ENCODE results near the gene AP2A2.

The AP2A2 gene

DNA sequence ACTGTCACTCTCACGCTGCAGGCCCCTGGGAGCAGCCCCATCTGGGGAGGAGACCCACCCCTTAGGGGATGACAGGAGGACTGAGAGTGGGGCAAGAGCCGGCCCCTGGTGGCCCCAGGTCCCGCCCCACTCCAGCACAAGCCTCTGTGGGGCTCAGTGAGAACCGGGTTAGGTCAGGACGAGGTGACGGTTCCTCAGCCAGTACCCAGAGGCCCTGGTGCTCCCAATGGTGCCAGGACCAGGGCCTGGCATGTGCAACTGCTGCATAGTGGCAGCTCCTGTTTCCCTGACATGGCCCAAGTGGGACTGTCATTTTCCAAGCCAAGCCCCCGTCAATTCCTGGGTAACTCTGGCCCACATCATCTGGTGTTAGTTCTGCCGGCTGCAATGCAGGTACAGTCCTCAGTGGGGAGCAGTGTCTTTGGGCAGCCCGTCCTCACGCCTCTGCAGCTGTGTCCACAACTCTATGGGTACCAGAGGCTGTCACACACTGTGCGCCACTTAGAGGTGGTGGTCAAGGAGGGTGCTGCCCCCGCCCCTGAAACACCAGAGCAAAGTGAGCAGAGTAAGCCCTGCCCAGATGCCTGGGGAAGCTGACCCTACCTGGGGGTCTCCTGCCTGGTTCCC is 31.0 kb upstream of the AP2A2 start:
- Mint-ChIP-seq H3K4me3 (no peak overlapping the region), H3K27ac (no peak overlapping the region), H3K4me1 (ENCODE audit: low read depth) (no peaks in the 10 kb centered on the region), H3K36me3 (no peaks in the 10 kb centered on the region), H3K9me3 (ENCODE audit: low read depth) (no peaks in the 10 kb centered on the region), H3K27me3 (no peaks in the 10 kb centered on the region)

DNA sequence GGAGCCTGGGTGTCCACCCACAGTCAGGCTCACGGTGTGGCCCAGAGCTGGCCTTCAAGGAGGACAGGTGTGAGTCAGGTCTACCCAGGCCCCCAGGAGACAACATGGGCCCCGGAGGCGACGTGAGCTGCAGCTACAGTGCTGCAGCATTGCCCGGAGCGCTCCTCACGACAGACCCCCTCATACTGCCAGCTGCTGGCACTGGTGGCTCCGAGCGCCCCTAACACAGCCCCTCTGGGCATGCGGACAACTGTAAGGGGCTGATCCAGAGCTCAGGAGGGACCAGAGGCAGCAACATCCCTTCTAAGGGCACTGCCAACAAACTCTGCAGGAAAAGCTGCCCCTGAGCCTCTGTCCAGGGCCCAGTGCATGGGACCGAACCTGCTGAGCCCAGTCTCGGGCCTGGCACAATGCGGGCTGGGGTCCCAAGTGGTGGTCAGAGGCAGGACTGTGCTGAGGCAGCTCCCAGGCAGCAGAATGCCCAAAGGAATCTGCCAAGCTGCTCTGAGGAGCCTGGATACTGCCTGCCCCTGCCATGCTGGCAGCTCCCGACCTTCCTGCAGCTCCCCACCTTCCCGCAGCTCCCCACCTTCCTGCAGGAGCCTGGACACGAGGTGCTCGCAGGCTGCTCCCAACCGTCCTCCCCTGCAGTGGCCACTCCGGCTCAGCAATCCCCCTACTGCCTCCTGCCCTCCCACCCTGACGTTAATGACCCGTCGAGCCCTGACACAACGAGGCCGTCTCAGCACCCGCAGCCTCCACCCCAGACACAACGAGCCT is 30.1 kb upstream of the AP2A2 start:
- Mint-ChIP-seq H3K36me3 (no peaks in the 10 kb centered on the region), H3K4me3 (no peak overlapping the region), H3K4me1 (ENCODE audit: low read depth) (no peaks in the 10 kb centered on the region), H3K27me3 (no peaks in the 10 kb centered on the region), H3K9me3 (ENCODE audit: low read depth) (no peaks in the 10 kb centered on the region), H3K27ac (no peak overlapping the region)

DNA sequence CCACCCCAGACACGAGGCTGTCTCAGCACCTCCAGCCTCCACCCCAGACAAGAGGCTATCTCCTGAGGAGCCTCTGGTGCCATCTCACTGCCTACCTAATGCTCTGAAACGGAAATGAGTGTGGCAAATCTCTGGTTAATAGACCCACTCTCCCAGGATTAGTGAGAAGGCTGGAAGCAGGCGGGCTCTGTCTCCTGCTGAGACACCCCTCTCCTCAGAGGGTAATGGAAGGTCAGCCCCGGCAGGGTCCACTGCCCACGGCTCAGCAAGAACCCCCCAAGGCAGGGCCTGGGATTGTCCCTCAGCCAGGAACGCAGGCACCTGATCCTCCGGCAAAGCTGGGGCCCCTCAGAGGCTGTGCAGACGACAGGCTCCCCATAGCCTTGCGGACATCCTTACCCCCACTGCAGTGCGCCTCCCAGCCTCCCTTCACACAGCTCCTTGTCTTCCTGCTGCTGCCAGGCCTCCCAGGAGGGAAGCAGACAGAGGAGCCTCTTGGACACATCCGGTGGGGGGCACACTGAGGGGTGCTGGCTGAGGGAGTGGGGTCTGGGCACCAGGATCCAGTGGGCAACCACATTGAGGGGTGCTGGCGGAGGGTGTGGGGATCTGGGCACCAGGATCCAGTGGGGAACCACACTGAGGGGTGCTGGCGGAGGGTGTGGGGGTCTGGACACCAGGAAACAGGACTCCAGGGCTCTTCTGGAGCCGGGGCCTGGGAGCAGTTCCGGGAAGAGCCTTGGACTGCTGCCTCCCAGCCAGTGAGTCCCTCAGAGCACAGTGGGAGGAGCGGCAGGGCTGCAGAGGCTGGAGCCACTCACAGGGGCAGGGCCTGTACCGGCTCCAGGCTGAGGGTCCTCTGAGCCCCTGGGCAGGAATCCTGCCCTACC is 28.2 kb upstream of the AP2A2 start:
- H3K36me3 Mint-ChIP-seq, result peaks cover 4% of the 10 kb centered on the region
- H3K4me3 Mint-ChIP-seq, result no peak overlapping the region
- no peaks in the 10 kb centered on the region for H3K9me3 Mint-ChIP-seq (ENCODE audit: low read depth)
- no peaks in the 10 kb centered on the region for H3K4me1 Mint-ChIP-seq (ENCODE audit: low read depth)
- H3K27ac Mint-ChIP-seq, result no peak overlapping the region
- H3K27me3 Mint-ChIP-seq, result no peaks in the 10 kb centered on the region

DNA sequence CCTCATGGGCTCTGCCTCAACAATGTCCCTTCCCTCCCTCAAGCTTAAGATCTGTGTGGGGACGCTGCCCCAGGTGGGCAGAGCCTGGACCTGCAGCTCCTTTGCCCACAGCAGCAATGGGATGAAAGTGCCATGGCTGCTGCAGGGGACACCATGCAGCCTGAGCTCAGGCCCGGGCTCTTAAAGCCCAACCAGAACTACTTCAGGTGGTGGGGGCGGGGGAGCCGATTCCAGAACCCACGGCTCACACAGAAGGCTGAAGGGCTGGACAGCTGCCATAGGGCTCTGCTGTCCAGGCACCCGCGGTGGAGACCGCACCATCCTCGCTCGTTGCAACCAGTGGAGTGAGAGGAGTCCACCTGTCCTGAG is 27.5 kb upstream of the AP2A2 start:
- Mint-ChIP-seq H3K27ac (no peak overlapping the region), H3K4me1 (ENCODE audit: low read depth) (no peaks in the 10 kb centered on the region), H3K4me3 (no peak overlapping the region), H3K36me3 (peaks cover 4% of the 10 kb centered on the region), H3K27me3 (no peaks in the 10 kb centered on the region), H3K9me3 (ENCODE audit: low read depth) (no peaks in the 10 kb centered on the region)

DNA sequence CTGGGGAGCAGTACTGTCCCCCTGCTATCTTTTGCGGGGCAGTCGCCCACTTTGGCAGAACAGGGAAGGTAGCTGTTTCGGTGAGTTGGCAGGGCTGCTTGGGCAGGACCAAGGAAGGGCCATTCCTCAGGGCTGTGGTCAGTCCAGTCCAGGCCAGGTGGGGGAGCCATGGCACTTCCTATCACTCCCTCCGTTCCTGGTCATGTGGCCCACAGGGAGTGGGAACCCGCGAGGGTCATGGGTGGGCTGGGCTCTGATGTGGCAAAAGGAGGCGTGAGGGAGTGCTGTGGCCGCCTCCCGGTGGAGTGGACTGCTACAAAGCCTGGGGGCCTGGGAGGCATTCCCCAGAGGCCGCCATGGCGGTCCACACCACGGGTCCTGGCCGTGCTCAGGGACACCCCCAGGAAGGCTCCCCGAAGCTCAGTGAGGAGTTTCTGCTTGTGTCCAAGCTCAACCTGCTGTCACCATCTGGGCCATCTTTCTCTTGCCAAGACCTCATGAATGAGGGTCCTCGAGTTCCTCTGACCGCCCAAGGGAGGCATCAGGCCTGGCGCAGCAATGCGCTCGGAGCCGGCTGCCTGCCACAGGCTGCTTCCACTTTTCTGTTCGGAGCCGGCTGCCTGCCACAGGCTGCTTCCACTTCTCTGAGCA is 27.0 kb upstream of the AP2A2 start:
- H3K27me3 Mint-ChIP-seq, result no peaks in the 10 kb centered on the region
- no peaks in the 10 kb centered on the region for H3K9me3 Mint-ChIP-seq (ENCODE audit: low read depth)
- H3K27ac Mint-ChIP-seq, result no peak overlapping the region
- no peaks in the 10 kb centered on the region for H3K4me1 Mint-ChIP-seq (ENCODE audit: low read depth)
- peaks cover 4% of the 10 kb centered on the region for H3K36me3 Mint-ChIP-seq
- H3K4me3 Mint-ChIP-seq, result no peak overlapping the region

DNA sequence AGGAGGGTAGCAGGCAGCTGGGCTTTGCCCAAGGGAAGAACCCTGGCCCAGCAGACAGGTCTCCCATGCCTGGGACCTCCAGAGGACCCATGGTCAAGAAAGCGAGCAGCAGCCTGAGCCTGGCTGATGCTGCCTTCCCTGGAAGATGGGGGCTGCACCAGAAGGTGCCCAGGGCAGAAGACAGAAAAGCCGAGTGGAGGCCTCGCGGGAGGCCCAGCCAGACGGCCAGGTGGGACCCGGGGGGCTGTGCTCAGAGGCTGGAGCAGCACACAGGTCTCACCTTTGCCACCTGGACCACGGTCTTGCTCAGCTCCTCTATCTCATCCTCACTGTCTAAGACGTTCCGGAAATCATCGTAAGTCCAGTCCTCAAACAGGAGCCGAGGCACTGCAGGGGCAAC is 25.9 kb upstream of the AP2A2 start:
- Mint-ChIP-seq H3K36me3 (peaks cover 8% of the 10 kb centered on the region), H3K4me1 (ENCODE audit: low read depth) (no peaks in the 10 kb centered on the region), H3K4me3 (no peak overlapping the region), H3K9me3 (ENCODE audit: low read depth) (no peaks in the 10 kb centered on the region), H3K27ac (no peak overlapping the region), H3K27me3 (no peaks in the 10 kb centered on the region)

DNA sequence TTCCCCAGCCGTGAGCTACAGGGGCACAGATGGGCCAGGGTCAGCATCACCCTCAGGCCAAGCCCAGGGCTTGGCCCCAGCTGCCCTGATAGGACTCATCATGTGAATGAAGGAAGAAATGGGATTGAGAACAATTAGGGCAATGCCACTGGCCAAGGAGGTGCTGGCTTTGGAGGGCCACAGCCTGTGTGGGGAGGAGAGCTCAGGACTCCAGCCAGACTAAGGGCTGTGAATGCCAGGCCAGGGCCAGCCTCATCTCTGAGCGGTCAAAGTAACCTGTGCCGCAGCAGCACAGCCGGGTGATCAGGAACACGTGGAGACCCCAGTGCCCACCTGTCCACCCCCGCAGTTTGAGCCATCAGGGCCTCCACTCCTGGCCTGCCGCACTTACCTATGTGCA is 25.1 kb upstream of the AP2A2 start:
- Mint-ChIP-seq H3K27ac (no peak overlapping the region), H3K4me1 (ENCODE audit: low read depth) (peaks cover under 1% of the 10 kb centered on the region), H3K9me3 (ENCODE audit: low read depth) (no peaks in the 10 kb centered on the region), H3K4me3 (no peak overlapping the region), H3K36me3 (peaks cover 8% of the 10 kb centered on the region), H3K27me3 (no peaks in the 10 kb centered on the region)

DNA sequence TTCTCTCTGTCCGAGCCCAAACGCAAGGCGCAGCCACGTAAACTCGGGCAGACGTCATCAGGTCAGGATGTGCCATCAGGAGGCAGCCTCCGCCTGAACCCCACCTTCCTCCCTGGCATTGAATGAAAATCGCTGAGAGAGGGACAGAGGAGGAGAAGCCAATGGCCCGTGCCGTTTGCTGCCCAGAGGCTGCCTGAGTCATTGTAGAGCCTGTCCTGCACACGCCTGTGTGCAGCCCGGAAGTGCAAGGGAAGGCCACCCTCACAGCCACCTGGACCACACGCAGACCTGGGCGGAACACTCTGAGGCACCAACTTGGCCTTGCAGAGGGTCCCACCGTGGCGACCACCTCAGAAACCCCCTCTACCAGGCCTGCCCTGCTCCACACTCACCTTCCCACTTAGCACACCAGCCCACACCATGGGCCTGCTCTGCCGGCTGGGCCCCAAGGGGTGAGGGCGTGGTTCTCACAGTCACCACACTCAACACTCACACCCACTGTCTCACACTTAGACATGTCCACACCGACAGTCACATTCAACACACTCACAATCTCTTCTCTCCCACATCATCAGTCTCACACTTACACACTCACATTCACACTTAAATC is 24.1 kb upstream of the AP2A2 start:
- H3K4me3 Mint-ChIP-seq, result no peak overlapping the region
- peaks cover 8% of the 10 kb centered on the region for H3K36me3 Mint-ChIP-seq
- no peak overlapping the region for H3K27ac Mint-ChIP-seq
- H3K9me3 Mint-ChIP-seq (ENCODE audit: low read depth), result no peaks in the 10 kb centered on the region
- no peaks in the 10 kb centered on the region for H3K27me3 Mint-ChIP-seq
- peaks cover 2% of the 10 kb centered on the region for H3K4me1 Mint-ChIP-seq (ENCODE audit: low read depth)

DNA sequence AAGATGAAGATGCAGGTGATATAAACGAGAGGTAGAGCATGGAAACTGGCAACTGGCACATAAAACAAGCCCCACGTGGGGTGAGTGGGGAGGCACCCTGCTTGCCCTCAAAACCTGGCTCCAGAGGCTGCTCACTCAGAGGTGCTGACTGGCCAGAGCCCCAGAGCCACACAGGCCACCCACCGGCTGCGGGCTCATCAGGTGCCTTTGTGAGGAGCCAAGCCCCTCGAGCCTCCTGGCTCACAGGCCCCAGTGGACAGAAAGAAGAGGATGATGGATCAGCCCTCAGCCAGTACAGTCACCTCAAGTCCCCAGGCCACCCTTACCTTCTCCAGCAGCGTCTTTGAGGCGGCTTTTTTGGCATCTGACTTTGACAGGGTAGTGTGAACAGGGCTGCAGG is 21.3 kb upstream of the AP2A2 start:
- no peaks in the 10 kb centered on the region for H3K9me3 Mint-ChIP-seq (ENCODE audit: low read depth)
- H3K36me3 Mint-ChIP-seq, result peaks cover 8% of the 10 kb centered on the region
- no peak overlapping the region for H3K4me3 Mint-ChIP-seq

DNA sequence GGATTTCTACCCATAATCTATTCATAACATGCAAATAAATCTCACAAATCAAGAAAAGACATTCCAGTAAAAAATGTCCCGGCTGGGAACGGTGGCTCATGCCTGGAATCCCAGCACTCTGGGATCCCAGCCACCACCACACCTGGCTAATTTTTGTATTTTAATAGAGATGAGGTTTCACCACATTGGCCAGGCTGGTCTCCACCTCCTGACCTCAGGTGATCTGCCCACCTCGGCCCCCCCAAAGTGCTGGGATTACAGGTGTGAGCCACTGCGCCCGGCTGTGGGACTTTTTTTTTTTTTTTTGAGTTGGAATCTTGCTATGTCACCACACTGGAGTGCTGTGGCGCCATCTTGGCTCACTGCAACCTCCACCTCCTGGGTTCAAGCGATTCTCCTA is 19.7 kb upstream of the AP2A2 start:
- H3K9me3 Mint-ChIP-seq (ENCODE audit: low read depth), result no peaks in the 10 kb centered on the region
- peaks cover 16% of the 10 kb centered on the region for H3K4me1 Mint-ChIP-seq (ENCODE audit: low read depth)
- H3K27ac Mint-ChIP-seq, result no peak overlapping the region
- no peak overlapping the region for H3K4me3 Mint-ChIP-seq
- H3K36me3 Mint-ChIP-seq, result peaks cover 8% of the 10 kb centered on the region
- no peaks in the 10 kb centered on the region for H3K27me3 Mint-ChIP-seq

More for the DNA sequence above, 21.3 kb upstream of the AP2A2 start:
- no peaks in the 10 kb centered on the region for H3K27me3 Mint-ChIP-seq
- peaks cover 12% of the 10 kb centered on the region for H3K4me1 Mint-ChIP-seq (ENCODE audit: low read depth)
- no peak overlapping the region for H3K27ac Mint-ChIP-seq

DNA sequence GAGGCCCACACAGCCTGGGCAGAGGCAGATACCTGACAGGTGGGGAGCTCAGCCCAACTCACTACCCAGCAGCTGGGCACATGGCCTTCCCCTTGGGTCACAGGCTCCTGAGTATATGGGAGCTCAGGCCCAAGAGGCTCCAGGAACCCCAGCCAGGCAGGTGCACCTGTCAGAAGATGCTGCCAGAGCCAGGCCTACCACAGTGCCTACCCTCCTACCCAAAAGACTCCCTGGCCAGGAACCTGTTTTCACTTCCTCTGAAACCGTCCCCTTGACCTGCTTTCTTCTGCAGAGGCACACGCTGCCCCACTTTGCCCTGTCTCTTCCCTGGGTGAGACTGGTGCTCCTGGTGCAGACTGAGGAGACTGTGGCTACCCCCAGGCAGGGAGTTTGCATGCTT is 18.0 kb upstream of the AP2A2 start:
- peaks cover 4% of the 10 kb centered on the region for H3K36me3 Mint-ChIP-seq
- no peak overlapping the region for H3K27ac Mint-ChIP-seq
- H3K27me3 Mint-ChIP-seq, result no peaks in the 10 kb centered on the region
- peaks cover 20% of the 10 kb centered on the region for H3K4me1 Mint-ChIP-seq (ENCODE audit: low read depth)
- H3K4me3 Mint-ChIP-seq, result no peak overlapping the region
- no peaks in the 10 kb centered on the region for H3K9me3 Mint-ChIP-seq (ENCODE audit: low read depth)

DNA sequence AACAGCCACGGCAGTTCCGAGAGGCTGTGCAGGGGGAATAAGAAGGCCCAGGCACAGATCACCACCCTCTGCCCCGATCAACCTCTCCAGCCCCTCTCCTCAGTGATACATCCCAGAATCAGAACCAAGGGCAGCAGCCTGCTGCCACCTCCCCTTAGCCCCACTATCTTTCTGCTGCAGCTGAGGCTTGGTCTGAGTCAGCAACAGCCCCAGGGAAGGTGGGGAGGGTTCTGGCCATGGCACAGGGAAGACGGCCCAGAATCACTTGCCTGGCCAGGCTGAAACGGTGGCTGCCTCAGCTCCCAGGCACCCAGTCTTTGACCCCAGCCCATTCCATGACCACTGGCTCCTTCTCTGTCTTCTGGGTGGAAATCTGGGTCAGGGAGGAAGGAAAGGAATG is 17.4 kb upstream of the AP2A2 start:
- peaks cover 4% of the 10 kb centered on the region for H3K36me3 Mint-ChIP-seq
- H3K27me3 Mint-ChIP-seq, result no peaks in the 10 kb centered on the region
- no peaks in the 10 kb centered on the region for H3K9me3 Mint-ChIP-seq (ENCODE audit: low read depth)
- peak overlapping the region; percentile 53 for H3K4me3 Mint-ChIP-seq
- H3K4me1 Mint-ChIP-seq (ENCODE audit: low read depth), result peaks cover 20% of the 10 kb centered on the region
- no peak overlapping the region for H3K27ac Mint-ChIP-seq

DNA sequence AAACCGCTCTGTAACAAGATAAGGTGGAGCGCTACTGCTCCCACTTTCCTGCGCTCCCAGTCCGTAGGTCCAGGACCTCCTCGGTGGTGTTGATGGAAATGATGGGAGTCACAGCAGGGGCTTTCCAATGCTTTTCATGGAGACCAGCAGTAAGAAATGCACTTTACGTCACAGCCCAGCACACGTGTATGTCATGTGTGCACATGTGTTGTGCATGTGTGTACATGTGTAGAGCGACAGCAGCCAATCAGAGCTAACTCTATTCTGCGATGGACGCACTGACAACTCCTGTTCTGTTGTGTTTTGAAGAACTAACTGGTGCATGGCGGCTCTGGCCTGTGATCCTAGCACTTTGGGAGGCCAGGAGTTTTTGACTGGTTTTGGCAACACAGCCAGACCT is 16.3 kb upstream of the AP2A2 start:
- H3K4me3 Mint-ChIP-seq, result peak overlapping the region; percentile 94
- no peak overlapping the region for H3K27ac Mint-ChIP-seq
- H3K4me1 Mint-ChIP-seq (ENCODE audit: low read depth), result peaks cover 20% of the 10 kb centered on the region
- H3K27me3 Mint-ChIP-seq, result no peaks in the 10 kb centered on the region
- no peaks in the 10 kb centered on the region for H3K9me3 Mint-ChIP-seq (ENCODE audit: low read depth)
- H3K36me3 Mint-ChIP-seq, result no peaks in the 10 kb centered on the region

DNA sequence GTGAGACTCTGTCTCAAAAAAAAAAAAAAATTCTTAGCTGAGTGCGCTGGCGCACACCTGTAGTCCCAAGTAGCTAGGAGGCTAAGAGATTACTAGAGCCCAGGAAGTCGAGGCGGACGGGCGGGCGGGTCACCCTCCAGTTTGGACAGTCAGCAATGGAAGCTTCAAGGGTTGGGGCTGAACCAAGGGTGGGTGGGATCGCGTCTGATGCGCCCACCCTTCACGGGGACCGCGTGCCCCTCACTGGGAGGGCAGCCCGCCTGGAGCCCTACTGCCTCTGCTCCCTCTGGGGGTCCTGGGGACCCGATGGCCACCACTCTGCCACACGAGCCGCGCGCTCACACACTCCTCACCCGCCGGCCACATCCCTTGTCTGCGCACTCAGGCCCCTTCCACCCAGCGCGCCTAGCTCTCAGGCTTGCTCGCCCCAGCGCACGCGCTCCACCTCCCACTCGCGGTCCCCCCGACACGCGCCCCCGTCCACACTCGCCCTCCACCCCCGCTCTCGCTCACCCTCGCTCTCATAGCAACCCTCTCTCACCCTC is 15.6 kb upstream of the AP2A2 start:
- peak overlapping the region; percentile 94 for H3K4me3 Mint-ChIP-seq
- H3K36me3 Mint-ChIP-seq, result no peaks in the 10 kb centered on the region
- peak overlapping the region; percentile 82 for H3K27ac Mint-ChIP-seq
- H3K27me3 Mint-ChIP-seq, result no peaks in the 10 kb centered on the region
- peaks cover 20% of the 10 kb centered on the region for H3K4me1 Mint-ChIP-seq (ENCODE audit: low read depth)
- no peaks in the 10 kb centered on the region for H3K9me3 Mint-ChIP-seq (ENCODE audit: low read depth)

Measured in activated naive CD8-positive, alpha-beta T cell (primary cell).